IPS-NIHi11 (cell line): ENCODE measurements around the gene AKAP6.
A peak's percentile ranks its signal among the peaks of the same experiment; 100 is the strongest.

Experiments
- DNase-seq: peaks from one replicate; pipeline ENCODE4 v3.0.0; 2012; ENCODE audit warnings: mixed read lengths, low spot score

Gene AKAP6

GRCh38 chr14:32625211-32625610, 296.1 kb downstream of the AKAP6 start:
- no peak for DNase-seq

- no peak for DNase-seq
These were observed 298.6 kb downstream of the AKAP6 start for GRCh38 chr14:32627545-32628298.

- no peak for DNase-seq
These were observed 300.1 kb downstream of the AKAP6 start for GRCh38 chr14:32629236-32629635.

- DNase-seq: no peak
These were observed 301.6 kb downstream of the AKAP6 start for GRCh38 chr14:32630701-32631100.

- DNase-seq: no peak
These were observed 304.2 kb downstream of the AKAP6 start for GRCh38 chr14:32633224-32633859.

GRCh38 chr14:32633930-32634329, 304.8 kb downstream of the AKAP6 start:
- DNase-seq: no peak

GRCh38 chr14:32635061-32635719, 306.1 kb downstream of the AKAP6 start:
- DNase-seq: no peak

GRCh38 chr14:32637582-32637981, 308.5 kb downstream of the AKAP6 start:
- DNase-seq: no peak

GRCh38 chr14:32639208-32639607, 310.1 kb downstream of the AKAP6 start:
- DNase-seq: no peak

GRCh38 chr14:32645551-32645950, 316.5 kb downstream of the AKAP6 start:
- DNase-seq: no peak

GRCh38 chr14:32648434-32648833, 319.3 kb downstream of the AKAP6 start:
- DNase-seq: no peak

- no peak for DNase-seq
These were observed 320.9 kb downstream of the AKAP6 start for GRCh38 chr14:32650030-32650429.

GRCh38 chr14:32650665-32651064, 321.6 kb downstream of the AKAP6 start:
- DNase-seq: no peak

- no peak for DNase-seq
These were observed 325.0 kb downstream of the AKAP6 start for GRCh38 chr14:32654106-32654505.

GRCh38 chr14:32656601-32657000, 327.5 kb downstream of the AKAP6 start:
- DNase-seq: no peak

- peak; percentile 6 for DNase-seq
These were observed 328.0 kb downstream of the AKAP6 start for GRCh38 chr14:32657081-32657480.

- no peak for DNase-seq
These were observed 332.1 kb downstream of the AKAP6 start for GRCh38 chr14:32661216-32661615.

GRCh38 chr14:32662211-32662610, 333.1 kb downstream of the AKAP6 start:
- DNase-seq: no peak

- DNase-seq: no peak
These were observed 337.2 kb downstream of the AKAP6 start for GRCh38 chr14:32666308-32666707.

GRCh38 chr14:32667287-32667686, 338.2 kb downstream of the AKAP6 start:
- DNase-seq: no peak

GRCh38 chr14:32667791-32668190, 338.7 kb downstream of the AKAP6 start:
- DNase-seq: no peak

GRCh38 chr14:32669391-32669790, 340.3 kb downstream of the AKAP6 start:
- DNase-seq: no peak

- DNase-seq: no peak
These were observed 346.3 kb downstream of the AKAP6 start for GRCh38 chr14:32675433-32675832.
